ENCODE measurements around the gene LTN1. TPM values are rescaled to one million over a fixed set of nuclear protein-coding genes. Genes with fewer than 3 reads are reported as not detected.

LTN1 gene
- polyA plus RNA-seq, 2 of the 4 experiments (the other 2 are of a cell fraction), result 6.9 to 12.3 TPM

GRCh38 chr21:28908351-28908750 lies 84.3 kb downstream of the LTN1 start (continued):
- TF ChIP-seq HMGXB4 (CRISPR knock-in tag; IDR thresholded peaks at IDR 0.05; ENCODE audit: borderline replicate concordance) (no peak), MAX (IDR thresholded peaks at IDR 0.05) (no peak), ZNF302 (CRISPR knock-in tag; IDR thresholded peaks at IDR 0.05) (no peak), EHMT2 (IDR thresholded peaks at IDR 0.05; ENCODE audit: low read depth) (no peak)

- Histone ChIP-seq H3K4me2 (no peak overlapping the region), H3K27ac (no peak overlapping the region), H3K4me3 (no peak overlapping the region), H3K4me1 (no peaks in the 10 kb centered on the region), H3K9me3 (no peaks in the 10 kb centered on the region)
- CTCF ChIA-PET, result no interaction called here
- FAIRE-seq (no peak), ATAC-seq (no peak), DNase-seq (ENCODE audit: low read depth in 1 of 2, low spot score in 1 of 2) (no peak)
- POLR2A ChIA-PET, result no interaction called here
- TF ChIP-seq HOXB13 (CRISPR knock-in tag; IDR thresholded peaks at IDR 0.05; ENCODE audit: low read depth) (no peak), RNF2 (IDR thresholded peaks at IDR 0.05; ENCODE audit: borderline replicate concordance, low read depth) (no peak), JUNB (IDR thresholded peaks at IDR 0.05) (no peak), ZC3H11A (IDR thresholded peaks at IDR 0.05) (no peak), ZNF302 (CRISPR knock-in tag; IDR thresholded peaks at IDR 0.05) (no peak), RARB (CRISPR knock-in tag; IDR thresholded peaks at IDR 0.05) (no peak), POLR2A (IDR thresholded peaks at IDR 0.05; ENCODE audit: low read length) (no peak), GATA3 (IDR thresholded peaks at IDR 0.05; ENCODE audit: borderline replicate concordance) (no peak), ELK1 (IDR thresholded peaks at IDR 0.05; ENCODE audit: low read depth, low read length) (no peak), CHD4 (IDR thresholded peaks at IDR 0.05; ENCODE audit: borderline replicate concordance) (no peak), ZSCAN20 (CRISPR knock-in tag; IDR thresholded peaks at IDR 0.05) (no peak), HDAC2 (IDR thresholded peaks at IDR 0.05) (no peak), HOXA7 (CRISPR knock-in tag; IDR thresholded peaks at IDR 0.05) (no peak)
- WGBS (ENCODE audit: missing lambda C conversion rate), result 59% methylated on average over 2 of the region's 2 CpGs
These were observed 85.8 kb downstream of the LTN1 start for GRCh38 chr21:28906841-28907240.

- TF ChIP-seq NFE2L2 (conservative IDR thresholded peaks at IDR 0.05; ENCODE audit: low read length), result no peak
- TF ChIP-seq BHLHE40 (IDR thresholded peaks at IDR 0.05; ENCODE audit: low read depth, low read length), result no peak
- Histone ChIP-seq H3K4me2 (no peak overlapping the region), H3K4me1 (no peaks in the 10 kb centered on the region), H3K4me3 (no peak overlapping the region), H3K27ac (no peak overlapping the region), H3K9me3 (no peaks in the 10 kb centered on the region)
- ATAC-seq, result no peak
- 0% methylated on average over 1 of the region's 1 CpG for WGBS (ENCODE audit: missing lambda C conversion rate)
- no peak for DNase-seq (ENCODE audit: low read depth in 1 of 2, low spot score in 1 of 2)
- ChIA-PET CTCF (no interaction called here), POLR2A (no interaction called here)
- FAIRE-seq, result no peak
These were observed 86.4 kb downstream of the LTN1 start for GRCh38 chr21:28906236-28906635.

GRCh38 chr21:28904961-28905435 lies 87.7 kb downstream of the LTN1 start:
- Histone ChIP-seq H3K4me2 (no peak overlapping the region), H3K4me1 (no peaks in the 10 kb centered on the region), H3K9me3 (no peaks in the 10 kb centered on the region), H3K27ac (no peak overlapping the region), H3K4me3 (no peak overlapping the region)
- DNase-seq (ENCODE audit: low read depth in 1 of 2, low spot score in 1 of 2) (no peak), ATAC-seq (no peak), FAIRE-seq (no peak)
- POLR2A ChIA-PET, result no interaction called here
- no peak for TF ChIP-seq ESRRA (IDR thresholded peaks at IDR 0.05; ENCODE audit: borderline replicate concordance, low read length)
- no peak for TF ChIP-seq FOXS1 (CRISPR knock-in tag; IDR thresholded peaks at IDR 0.05)
- no peak for TF ChIP-seq TP53 (CRISPR knock-in tag; IDR thresholded peaks at IDR 0.05)
- TF ChIP-seq GATA3 (IDR thresholded peaks at IDR 0.05; ENCODE audit: borderline replicate concordance), result no peak
- TF ChIP-seq NR3C1 (IDR thresholded peaks at IDR 0.05), result no peak
- no peak for TF ChIP-seq JUN (IDR thresholded peaks at IDR 0.05)
- no peak for TF ChIP-seq POLR2A (IDR thresholded peaks at IDR 0.05; ENCODE audit: low read length)
- TF ChIP-seq ZSCAN20 (CRISPR knock-in tag; IDR thresholded peaks at IDR 0.05), result no peak
- TF ChIP-seq RFX5 (IDR thresholded peaks at IDR 0.05), result no peak
- TF ChIP-seq REST (IDR thresholded peaks at IDR 0.05), result no peak
- TF ChIP-seq POLR2AphosphoS2 (conservative IDR thresholded peaks at IDR 0.05; ENCODE audit: low read length), result no peak
- CTCF ChIA-PET, result interaction anchor here (1.4 kb wide), 1 partner anchor 10 kb away, joined by 3 read pairs; no protein-coding TSS in a partner anchor
- 7% methylated on average over 1 of the region's 1 CpG for WGBS (ENCODE audit: missing lambda C conversion rate)

Measured in A549 (cell line).